ENCODE data around the gene FRMPD1.

Gene FRMPD1

GRCh38 chr9:37732952-37733351 is 82.2 kb downstream of the FRMPD1 start:
- no peaks in the 10 kb centered on the region for H3K9me3 ChIP-seq
- H3K27me3 ChIP-seq: no peaks in the 10 kb centered on the region
- H3K4me3 ChIP-seq (ENCODE audit: low read depth, low read length): no peak overlapping the region; the same call in 1 of the 2 replicates
- no peak for TF ChIP-seq CTCF (IDR thresholded peaks at IDR 0.05; ENCODE audit: low read depth, low read length)
- H3K4me1 ChIP-seq: peaks cover 22% of the 10 kb centered on the region
- DNase-seq: no peak
- no peaks in the 10 kb centered on the region for H3K36me3 ChIP-seq

- DNase-seq: no peak
- Histone ChIP-seq H3K36me3 (no peaks in the 10 kb centered on the region), H3K9me3 (no peaks in the 10 kb centered on the region), H3K4me3 (ENCODE audit: low read depth, low read length) (no peak overlapping the region), H3K27me3 (no peaks in the 10 kb centered on the region), H3K4me1 (no peaks in the 10 kb centered on the region)
- TF ChIP-seq CTCF (IDR thresholded peaks at IDR 0.05; ENCODE audit: low read depth, low read length): no peak
These were observed 88.5 kb downstream of the FRMPD1 start for GRCh38 chr9:37739222-37739621.

DNA sequence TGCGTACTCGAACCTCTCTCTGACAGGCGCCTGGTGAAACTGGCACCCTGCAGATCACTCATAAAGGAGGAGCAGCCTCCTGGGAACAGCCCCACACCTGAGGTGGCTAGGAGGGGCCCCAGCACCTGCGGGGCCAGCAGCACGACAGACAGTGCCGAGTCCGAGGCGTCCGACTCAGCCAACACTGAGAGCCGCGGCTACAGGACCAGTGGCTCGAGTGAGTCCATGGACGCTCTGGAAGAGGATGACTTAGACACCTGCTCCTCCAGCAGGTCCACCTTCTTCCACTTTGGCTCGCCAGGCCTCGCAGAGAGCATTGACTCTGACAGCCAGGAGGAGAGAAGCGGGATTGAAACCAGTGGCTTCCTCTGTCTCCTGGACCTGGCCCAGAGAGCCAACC is 89.4 kb downstream of the FRMPD1 start:
- Histone ChIP-seq H3K4me1 (no peaks in the 10 kb centered on the region), H3K36me3 (no peaks in the 10 kb centered on the region), H3K4me3 (ENCODE audit: low read depth, low read length) (no peak overlapping the region), H3K27me3 (no peaks in the 10 kb centered on the region), H3K9me3 (no peaks in the 10 kb centered on the region)
- no peak for TF ChIP-seq CTCF (IDR thresholded peaks at IDR 0.05; ENCODE audit: low read depth, low read length)
- DNase-seq: no peak

GRCh38 chr9:37740631-37741328 is 90.0 kb downstream of the FRMPD1 start:
- no peak for DNase-seq
- no peak for TF ChIP-seq CTCF (IDR thresholded peaks at IDR 0.05; ENCODE audit: low read depth, low read length)
- Histone ChIP-seq H3K9me3 (no peaks in the 10 kb centered on the region), H3K27me3 (no peaks in the 10 kb centered on the region), H3K36me3 (no peaks in the 10 kb centered on the region), H3K4me1 (peaks cover 4% of the 10 kb centered on the region; the same call in 1 of the 2 replicates), H3K4me3 (ENCODE audit: low read depth, low read length) (no peak overlapping the region)

DNA sequence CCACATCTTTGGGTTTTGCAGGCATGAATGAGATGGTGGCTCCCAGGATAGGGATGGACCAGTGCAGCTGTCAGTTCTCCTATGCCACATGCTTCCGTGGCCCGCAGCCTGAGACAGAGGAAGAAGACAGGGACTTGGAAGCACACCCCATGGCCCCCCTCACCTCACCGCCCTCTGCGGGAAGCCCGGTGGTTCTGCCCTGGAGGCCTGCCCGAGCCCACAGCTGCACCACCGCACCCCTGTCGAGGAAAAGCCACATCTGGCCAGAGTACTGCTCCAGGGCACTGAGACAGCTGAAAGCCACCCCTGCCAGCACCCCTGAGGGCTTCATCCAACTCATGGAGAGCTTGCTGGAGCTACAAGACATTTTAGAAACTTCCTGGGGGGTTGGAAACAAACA is 95.2 kb downstream of the FRMPD1 start:
- no peaks in the 10 kb centered on the region for H3K36me3 ChIP-seq
- no peaks in the 10 kb centered on the region for H3K9me3 ChIP-seq
- DNase-seq: no peak
- H3K4me3 ChIP-seq (ENCODE audit: low read depth, low read length): no peak overlapping the region
- no peak for TF ChIP-seq CTCF (IDR thresholded peaks at IDR 0.05; ENCODE audit: low read depth, low read length)
- peaks cover 12% of the 10 kb centered on the region for H3K4me1 ChIP-seq
- H3K27me3 ChIP-seq: no peaks in the 10 kb centered on the region

DNA sequence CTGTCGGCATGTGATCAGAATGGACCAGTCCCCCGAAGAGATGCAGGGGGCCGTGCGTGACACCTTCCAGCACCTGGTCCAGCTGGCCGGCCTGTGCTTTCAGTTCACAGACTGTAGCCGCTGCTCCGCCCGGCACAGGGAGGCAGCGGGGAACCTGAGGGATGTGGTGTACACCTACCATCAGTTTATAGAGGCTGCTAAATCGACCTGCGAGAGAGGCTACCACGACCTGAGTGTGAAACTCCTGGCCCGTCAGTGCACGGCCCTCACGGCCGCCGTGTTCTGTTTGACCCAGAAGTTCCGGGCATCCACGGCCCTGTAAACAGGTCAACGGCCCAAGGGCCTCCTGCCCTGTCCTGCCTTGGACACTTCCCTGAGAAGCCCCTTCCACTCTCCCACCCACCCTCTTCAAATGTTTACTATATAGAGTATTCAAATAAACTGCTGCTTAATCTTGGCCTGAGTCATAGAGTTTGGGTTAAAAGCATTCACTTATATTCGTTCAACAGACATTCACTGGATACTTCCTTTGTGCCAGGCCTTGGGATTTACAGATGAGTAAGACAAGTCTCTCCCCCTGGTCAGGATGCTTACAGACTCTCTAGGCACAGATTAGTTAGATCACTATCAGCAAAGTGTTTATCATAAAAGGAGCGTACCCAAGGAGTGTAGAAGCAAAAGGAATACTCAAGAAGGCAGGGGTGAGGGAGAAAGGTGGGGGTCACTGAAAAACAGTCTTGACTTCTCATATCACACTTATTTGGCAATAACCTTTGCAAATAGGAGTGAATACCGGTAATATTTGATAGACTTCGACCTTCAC is 95.9 kb downstream of the FRMPD1 start:
- no peaks in the 10 kb centered on the region for H3K27me3 ChIP-seq
- no peak for TF ChIP-seq CTCF (IDR thresholded peaks at IDR 0.05; ENCODE audit: low read depth, low read length)
- no peaks in the 10 kb centered on the region for H3K9me3 ChIP-seq
- H3K4me3 ChIP-seq (ENCODE audit: low read depth, low read length): no peak overlapping the region
- no peaks in the 10 kb centered on the region for H3K36me3 ChIP-seq
- DNase-seq: no peak
- peaks cover 12% of the 10 kb centered on the region for H3K4me1 ChIP-seq
